OCI-LY7 (cell line): Measurements from ENCODE around the gene ABCA4. TPM values are rescaled to one million over a fixed set of nuclear protein-coding genes. Genes with fewer than 3 reads are reported as not detected.

Experiments used
- BruUV-seq: library from RNA; stranded (reverse); fragments of 400-500 nt; replicated peaks from 2 replicates; lab custom pipeline; 2021; lab: Mats Ljungman, UMichigan
- CTCF ChIA-PET: fragments of 300-600 bp; sonication (Branson Sonifier 250); formaldehyde crosslinking; loops from one replicate; lab custom pipeline; 2022; ENCODE audit warnings: antibody characterized with exemption; ENCODE audit not compliant: unreplicated experiment; lab: Charles Lee
- POLR2A ChIA-PET: fragments of 300-600 bp; sonication (Branson Sonifier 250); formaldehyde crosslinking; loops from one replicate; lab custom pipeline; 2022; ENCODE audit warnings: antibody characterized with exemption; lab: Charles Lee
- DNase-seq: peaks from one replicate; pipeline ENCODE4 v3.0.0-alpha.2; 2015; ENCODE audit warnings: low spot score
- H2AFZ ChIP-seq: fragments of 200-600 bp; sonication (generic), shearing (Covaris generic); 2 replicates; pipeline ENCODE4 v1.6.1; 2014; ENCODE audit warnings: mild to moderate bottlenecking, antibody characterized with exemption, low read length, moderate library complexity
- H3K27ac ChIP-seq: fragments of 200-600 bp; sonication (generic); 2 replicates; pipeline ENCODE4 v1.5.1; 2014; ENCODE audit warnings: mixed run types, low read depth, mild to moderate bottlenecking, moderate library complexity, low read length, inconsistent platforms; ENCODE audit not compliant: poor library complexity, severe bottlenecking
- H3K36me3 ChIP-seq: fragments of 200-600 bp; sonication (generic); 2 replicates; pipeline ENCODE4 v1.6.1; 2014; ENCODE audit warnings: mild to moderate bottlenecking, antibody characterized with exemption, low read length, moderate library complexity, mixed read lengths; ENCODE audit not compliant: insufficient read depth
- H3K4me1 ChIP-seq: fragments of 200-600 bp; sonication (generic); 2 replicates; pipeline ENCODE4 v1.5.1; 2014; ENCODE audit warnings: mild to moderate bottlenecking, low read length; ENCODE audit not compliant: insufficient read depth, poor library complexity, severe bottlenecking
- H3K4me2 ChIP-seq: fragments of 200-600 bp; sonication (generic); 2 replicates; pipeline ENCODE4 v1.6.1; 2014; ENCODE audit warnings: mild to moderate bottlenecking, low read length
- H3K4me3 ChIP-seq: fragments of 200-600 bp; sonication (generic); 2 replicates; pipeline ENCODE4 v1.5.1; 2014; ENCODE audit warnings: mild to moderate bottlenecking, low read depth, low read length; ENCODE audit not compliant: poor library complexity, severe bottlenecking
- H3K79me2 ChIP-seq: fragments of 200-600 bp; sonication (generic); 2 replicates; pipeline ENCODE4 v1.6.1; 2016; ENCODE audit warnings: low read depth, mild to moderate bottlenecking, low read length, moderate library complexity, mixed read lengths; ENCODE audit not compliant: insufficient read depth
- H3K9me2 ChIP-seq: fragments of 200-600 bp; sonication (generic); 2 replicates; pipeline ENCODE4 v1.6.1; 2016; ENCODE audit warnings: mild to moderate bottlenecking, low read length, mixed read lengths; ENCODE audit not compliant: insufficient read depth
- H3K9me3 ChIP-seq: fragments of 200-600 bp; sonication (generic); 2 replicates; pipeline ENCODE4 v1.6.1; 2014; ENCODE audit warnings: mild to moderate bottlenecking, mixed run types, low read length, mixed read lengths
- H4K20me1 ChIP-seq: fragments of 200-600 bp; sonication (generic); 2 replicates; pipeline ENCODE4 v1.6.1; 2014; ENCODE audit warnings: mild to moderate bottlenecking, antibody characterized with exemption, low read length, moderate library complexity, mixed read lengths; ENCODE audit not compliant: insufficient read depth
- CTCF ChIP-seq: fragments of 200-600 bp; sonication (generic); conservative IDR thresholded peaks from 2 replicates; pipeline ENCODE4 v1.5.1; 2014; ENCODE audit warnings: mild to moderate bottlenecking, antibody characterized with exemption, low read length, moderate library complexity, mixed read lengths
- EZH2phosphoT487 ChIP-seq: fragments of 200-600 bp; sonication (generic); IDR thresholded peaks from 2 replicates; pipeline ENCODE4 v1.6.1; 2018; ENCODE audit warnings: low read depth, borderline replicate concordance, mild to moderate bottlenecking, mixed run types, antibody characterized with exemption, low read length, moderate library complexity, mixed read lengths
- intact Hi-C: fragments of 100-400 bp; cut with micrococcal nuclease; formaldehyde crosslinking; loops from one replicate; pipeline ENCODE4 v1.10.0; 2022; ENCODE audit not compliant: unreplicated experiment
- total RNA-seq, 2 experiments: library from RNA; depleted of rRNA in 1 of 2; stranded (reverse); fragments of >200 nt in 1 of 2; shearing (Covaris generic) in 1 of 2; gene quantifications; 2 replicates each; pipeline ENCODE4 v1.2.3, GENCODE V29; 2014 to 2022

Gene ABCA4
- total RNA-seq, 2 experiments from 2014 or later, result not detected

GRCh38 chr1:94056171-94056570 is 64.8 kb downstream of the ABCA4 start:
- H3K79me2 ChIP-seq, result no peaks in the 10 kb centered on the region
- H4K20me1 ChIP-seq, result no peaks in the 10 kb centered on the region
- no peak overlapping the region for H3K27ac ChIP-seq
- POLR2A ChIA-PET, result no interaction called here
- no peak for TF ChIP-seq EZH2phosphoT487
- no peak for TF ChIP-seq CTCF
- H3K4me2 ChIP-seq, result no peak overlapping the region
- H2AFZ ChIP-seq, result no peak overlapping the region
- no peaks in the 10 kb centered on the region for H3K4me1 ChIP-seq
- CTCF ChIA-PET, result no interaction called here
- BruUV-seq, result no TSS peak
- H3K9me3 ChIP-seq, result no peaks in the 10 kb centered on the region
- DNase-seq, result no peak
- no peaks in the 10 kb centered on the region for H3K9me2 ChIP-seq
- no peaks in the 10 kb centered on the region for H3K36me3 ChIP-seq
- no peak overlapping the region for H3K4me3 ChIP-seq
- intact Hi-C loops, result no loop called here

DNA sequence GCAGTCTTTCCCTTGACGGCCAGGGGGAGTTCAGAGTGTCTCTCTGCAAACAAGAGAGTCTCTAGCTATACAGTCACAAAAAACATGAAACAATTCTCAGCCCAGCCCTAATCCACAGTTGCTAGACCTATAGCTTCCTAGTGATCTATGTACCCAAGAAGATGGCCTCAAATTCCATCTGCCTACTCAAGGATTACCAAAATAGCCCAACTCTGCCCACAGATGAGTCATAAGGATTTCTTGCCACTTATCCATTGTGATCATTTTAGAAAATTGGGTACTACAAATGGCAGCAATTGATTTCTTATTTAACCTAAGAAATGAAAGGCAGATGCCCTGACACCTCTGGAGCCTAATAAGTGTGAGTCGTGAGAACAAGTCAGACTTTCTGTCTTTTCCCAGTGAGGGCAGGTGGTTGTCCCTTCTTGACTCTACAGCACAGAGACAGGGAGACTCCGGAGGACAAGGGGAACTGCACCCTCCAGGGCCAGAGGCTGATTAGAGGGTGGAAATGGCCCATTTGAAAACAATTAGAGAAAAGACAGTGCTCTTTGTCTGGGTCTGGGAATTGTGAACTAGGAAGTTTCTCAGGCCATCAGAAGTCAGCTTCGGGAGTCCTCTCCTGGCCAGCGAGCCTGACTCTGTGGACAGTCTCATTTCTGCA is 65.4 kb downstream of the ABCA4 start:
- H3K4me3 ChIP-seq, result no peak overlapping the region
- DNase-seq, result no peak
- no peaks in the 10 kb centered on the region for H4K20me1 ChIP-seq
- H3K9me2 ChIP-seq, result no peaks in the 10 kb centered on the region
- no peak overlapping the region for H2AFZ ChIP-seq
- H3K79me2 ChIP-seq, result no peaks in the 10 kb centered on the region
- H3K4me2 ChIP-seq, result no peak overlapping the region
- intact Hi-C loops, result no loop called here
- no peaks in the 10 kb centered on the region for H3K36me3 ChIP-seq
- no TSS peak for BruUV-seq
- H3K9me3 ChIP-seq, result no peaks in the 10 kb centered on the region
- no peak overlapping the region for H3K27ac ChIP-seq
- no peak for TF ChIP-seq CTCF
- no peak for TF ChIP-seq EZH2phosphoT487
- CTCF ChIA-PET, result no interaction called here
- H3K4me1 ChIP-seq, result no peaks in the 10 kb centered on the region
- POLR2A ChIA-PET, result no interaction called here

DNA sequence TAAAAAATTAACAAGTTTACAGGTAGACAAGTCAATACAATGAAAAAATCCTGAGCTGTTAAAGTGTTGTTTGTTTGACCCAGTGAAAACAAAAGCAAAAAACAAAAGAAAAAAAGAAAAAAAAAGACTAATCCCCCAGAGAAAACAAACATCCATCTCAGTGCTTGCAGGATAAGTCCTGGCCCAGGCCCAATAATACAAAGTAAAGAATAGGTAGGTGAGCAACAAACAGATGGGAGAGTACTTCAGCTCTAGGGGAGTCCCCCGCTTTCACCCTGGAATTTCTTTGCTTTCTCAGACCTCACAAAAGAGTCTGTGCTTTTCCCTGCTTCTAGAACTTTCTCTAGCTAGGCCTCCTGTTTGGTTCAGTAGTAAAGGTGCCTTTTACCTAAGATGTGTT is 70.3 kb downstream of the ABCA4 start:
- Histone ChIP-seq H3K9me3 (no peaks in the 10 kb centered on the region), H3K27ac (no peak overlapping the region), H3K4me1 (no peaks in the 10 kb centered on the region), H4K20me1 (no peaks in the 10 kb centered on the region), H3K36me3 (no peaks in the 10 kb centered on the region), H3K4me2 (no peak overlapping the region), H3K9me2 (no peaks in the 10 kb centered on the region), H2AFZ (no peak overlapping the region), H3K79me2 (no peaks in the 10 kb centered on the region), H3K4me3 (no peak overlapping the region)
- TF ChIP-seq EZH2phosphoT487, result no peak
- no peak for TF ChIP-seq CTCF
- CTCF ChIA-PET, result interaction anchor here (0.9 kb wide), 1 partner anchor 9 kb away, joined by 3 read pairs; no protein-coding TSS in a partner anchor
- POLR2A ChIA-PET, result no interaction called here
- intact Hi-C loops, result no loop called here
- no TSS peak for BruUV-seq
- no peak for DNase-seq
